ENCODE measurements around the gene GASK1A. TPM values are rescaled to one million over a fixed set of nuclear protein-coding genes. Genes with fewer than 3 reads are reported as not detected.

Gene GASK1A
- total and polyA plus RNA-seq, 2 of the 4 experiments (the other 2 are of a cell fraction), result 0.18 to 0.19 TPM

DNA sequence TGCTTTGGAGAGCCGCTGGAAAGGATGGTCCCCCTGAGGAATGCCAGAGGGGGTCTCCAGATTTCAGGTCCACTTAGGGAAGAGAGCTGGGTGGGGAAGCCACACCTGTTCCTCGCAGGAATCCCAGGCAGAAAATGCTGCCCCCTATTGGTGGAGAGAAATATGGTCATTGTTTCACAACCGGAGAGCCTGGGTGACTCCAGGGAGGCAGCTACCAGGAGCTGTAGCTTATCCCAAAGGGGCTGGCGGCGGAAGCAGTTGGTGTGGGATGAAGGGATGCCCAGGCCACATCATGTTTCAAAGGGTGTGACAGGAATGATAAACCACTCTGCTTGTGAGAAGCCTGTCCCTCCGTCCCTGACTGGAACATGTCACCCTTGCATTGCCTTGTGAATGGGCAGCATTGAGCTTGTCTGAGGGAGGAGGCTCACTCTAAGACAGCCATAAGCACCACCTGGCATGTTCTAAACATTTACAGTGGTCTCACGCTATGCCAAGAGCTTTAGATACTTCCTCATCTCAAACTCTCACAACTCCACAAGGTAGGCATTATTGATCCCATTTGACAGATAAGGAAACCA lies 92.3 kb downstream of the GASK1A start:
- H3K9me1 ChIP-seq (ENCODE audit: insufficient read depth, low read length), result no peaks in the 10 kb centered on the region
- ChIA-PET POLR2A (ENCODE audit: unreplicated experiment) (no interaction called here), CTCF (interaction anchor here (1.0 kb wide), 1 partner anchor 109 kb away, joined by 3 read pairs; no protein-coding TSS in a partner anchor)
- no peak overlapping the region for H3K9ac ChIP-seq (ENCODE audit: low read depth, low read length)
- H3K56ac ChIP-seq (ENCODE audit: extremely low read depth, insufficient read depth, low read length), result no peak overlapping the region
- H4K8ac ChIP-seq (ENCODE audit: low read depth in 2 of 2, low read length in 2 of 2), result no peak overlapping the region
- no peak overlapping the region for H2BK15ac ChIP-seq (ENCODE audit: low read depth, low read length)
- ATAC-seq (ENCODE audit: low read depth) (no peak), DNase-seq (no peak)
- no peaks in the 10 kb centered on the region for H3K36me3 ChIP-seq (ENCODE audit: control insufficient read depth, insufficient read depth, low read length)
- in situ Hi-C loops (cut with MboI; ENCODE audit: low sequenced_read_pairs), result no loop called here
- no peaks in the 10 kb centered on the region for H4K20me1 ChIP-seq (ENCODE audit: insufficient read depth, low read length)
- no TSS peak for BruUV-seq (replicated peaks)
- H3K23ac ChIP-seq (ENCODE audit: low read depth, low read length), result no peak overlapping the region; the same call in 1 of the 2 replicates
- no peak overlapping the region for H3K18ac ChIP-seq (ENCODE audit: low read depth, low read length)
- H4K91ac ChIP-seq (ENCODE audit: insufficient read depth, low read depth, low read length), result no peak overlapping the region
- no peaks in the 10 kb centered on the region for H3K9me3 ChIP-seq (ENCODE audit: control insufficient read depth, insufficient read depth, low read length)
- 47% methylated on average over 3 of the region's 7 CpGs; no CpG with 5 or more reads in 1 of the 2 experiments for WGBS, 2 experiments (ENCODE audit: extremely low coverage in 2 of 2, insufficient read length in 1 of 2)
- H3K27me3 ChIP-seq (ENCODE audit: control insufficient read depth, insufficient read depth, low read length), result no peaks in the 10 kb centered on the region
- H2BK5ac ChIP-seq (ENCODE audit: low read depth, low read length, poor library complexity, severe bottlenecking), result no peak overlapping the region
- H3K4ac ChIP-seq (ENCODE audit: low read depth, low read length), result no peak overlapping the region
- dilution Hi-C loops (cut with HindIII; ENCODE audit: low sequenced_read_pairs, unreplicated experiment), result no loop called here
- H2AK9ac ChIP-seq (replicated peaks; ENCODE audit: low read depth, low read length, poor library complexity), result no peak overlapping the region
- no peak overlapping the region for H3K14ac ChIP-seq (replicated peaks; ENCODE audit: low read depth, low read length)
- TF ChIP-seq, protein P1, sequence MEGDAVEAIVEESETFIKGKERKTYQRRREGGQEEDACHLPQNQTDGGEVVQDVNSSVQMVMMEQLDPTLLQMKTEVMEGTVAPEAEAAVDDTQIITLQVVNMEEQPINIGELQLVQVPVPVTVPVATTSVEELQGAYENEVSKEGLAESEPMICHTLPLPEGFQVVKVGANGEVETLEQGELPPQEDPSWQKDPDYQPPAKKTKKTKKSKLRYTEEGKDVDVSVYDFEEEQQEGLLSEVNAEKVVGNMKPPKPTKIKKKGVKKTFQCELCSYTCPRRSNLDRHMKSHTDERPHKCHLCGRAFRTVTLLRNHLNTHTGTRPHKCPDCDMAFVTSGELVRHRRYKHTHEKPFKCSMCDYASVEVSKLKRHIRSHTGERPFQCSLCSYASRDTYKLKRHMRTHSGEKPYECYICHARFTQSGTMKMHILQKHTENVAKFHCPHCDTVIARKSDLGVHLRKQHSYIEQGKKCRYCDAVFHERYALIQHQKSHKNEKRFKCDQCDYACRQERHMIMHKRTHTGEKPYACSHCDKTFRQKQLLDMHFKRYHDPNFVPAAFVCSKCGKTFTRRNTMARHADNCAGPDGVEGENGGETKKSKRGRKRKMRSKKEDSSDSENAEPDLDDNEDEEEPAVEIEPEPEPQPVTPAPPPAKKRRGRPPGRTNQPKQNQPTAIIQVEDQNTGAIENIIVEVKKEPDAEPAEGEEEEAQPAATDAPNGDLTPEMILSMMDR (conservative IDR thresholded peaks at IDR 0.05; ENCODE audit: low read depth, low read length), result 0 out of 2 replicates have a peak, but pooled peaks have one; percentile 12
- TF ChIP-seq FOS (IDR thresholded peaks at IDR 0.05; ENCODE audit: low read depth, low read length), result no peak
- H3K4me3 ChIP-seq (ENCODE audit: insufficient read depth, low read depth, low read length), result no peak overlapping the region
- H2BK20ac ChIP-seq (ENCODE audit: low read depth, low read length), result no peak overlapping the region
- H3K27ac ChIP-seq (ENCODE audit: insufficient read depth, low read length), result no peak overlapping the region
- H3K4me1 ChIP-seq (ENCODE audit: control insufficient read depth, insufficient read depth, low read length), result no peaks in the 10 kb centered on the region
- H2BK120ac ChIP-seq (ENCODE audit: low read depth, low read length), result no peak overlapping the region
- no peaks in the 10 kb centered on the region for H3K79me1 ChIP-seq (ENCODE audit: low read depth in 1 of 2, low read length in 2 of 2)
- H3K4me2 ChIP-seq (ENCODE audit: low read depth, low read length), result no peak overlapping the region
- no peak overlapping the region for H2AFZ ChIP-seq (replicated peaks; ENCODE audit: low read length, poor library complexity)
- no peak overlapping the region for H2AK5ac ChIP-seq (ENCODE audit: low read depth, low read length)
- intact Hi-C loops (cut with micrococcal nuclease), result no loop called here
- H4K5ac ChIP-seq (ENCODE audit: low read depth, low read length), result no peak overlapping the region

All from IMR-90 (cell line).